HepG2 (cell line): ENCODE results near the gene RTCA. TPM values are rescaled to one million over a fixed set of nuclear protein-coding genes. Genes with fewer than 3 reads are reported as not detected.

Experiments used
- ATAC-seq: fragments of 200-7000 bp; cut with Tn5 transposase; 3 replicates; pipeline ENCODE4 v1.9.1; 2020; ENCODE audit warnings: mild to moderate bottlenecking, moderate library complexity
- BruUV-seq: library from RNA; stranded (reverse); fragments of 400-500 nt; replicated peaks from 2 replicates; lab custom pipeline; 2021; lab: Mats Ljungman, UMichigan
- CTCF ChIA-PET: fragments of 300-600 bp; formaldehyde crosslinking; extraction: SDS; loops from one replicate; lab custom pipeline; 2021; ENCODE audit warnings: low total read pairs, inconsistent platforms, low intra/inter-chr PET ratio; lab: Yijun Ruan, JAX
- POLR2A ChIA-PET: fragments of 350-600 bp; sonication (Branson Sonifier 250); formaldehyde crosslinking; loops from one replicate; lab custom pipeline; 2020; ENCODE audit warnings: antibody characterized with exemption, inconsistent platforms; lab: Yijun Ruan, JAX
- DNase-seq: peaks from one replicate; pipeline ENCODE4 v3.0.0-alpha.2; 2015; ENCODE audit warnings: low spot score
- FAIRE-seq: peaks from 3 replicates; lab custom pipeline; 2011; peaks lifted over from hg19 to GRCh38; lab: Jason Lieb, UNC
- H2AFZ ChIP-seq: one replicate; pipeline ENCODE4 v1.6.1; 2011; ENCODE audit warnings: low read length, inconsistent platforms
- H3K27ac ChIP-seq: fragments of 300-600 bp; 3 replicates; pipeline ENCODE4 v1.8.0; 2011; ENCODE audit warnings: mixed run types, mild to moderate bottlenecking, mixed read lengths, low read length, inconsistent platforms; ENCODE audit not compliant: insufficient read depth; ENCODE audit errors: extremely low read length
- H3K27me3 ChIP-seq, 2 experiments: fragments of 200-600 bp in 1 of 2; 2 replicates in 1 of 2; 3 replicates in 1 of 2; pipeline versions ENCODE4 v1.6.0 to v1.8.0; 2011; ENCODE audit warnings: low read length in 2 of 2, mild to moderate bottlenecking in 2 of 2, moderate library complexity in 2 of 2, inconsistent platforms in 1 of 2; ENCODE audit not compliant: insufficient read depth in 2 of 2, control insufficient read depth in 1 of 2
- H3K36me3 ChIP-seq, 2 experiments: fragments of 200-600 bp in 1 of 2; replicated peaks in 1 of 2; 2 replicates in 1 of 2; 3 replicates in 1 of 2; pipeline versions ENCODE4 v1.5.1 to v1.8.0; 2011; ENCODE audit warnings: low read length in 2 of 2, inconsistent platforms in 1 of 2; ENCODE audit not compliant: insufficient read depth in 2 of 2, control insufficient read depth in 1 of 2
- H3K4me1 ChIP-seq: 2 replicates; pipeline ENCODE4 v1.5.1; 2012; ENCODE audit warnings: low read length, inconsistent platforms; ENCODE audit not compliant: insufficient read depth
- H3K4me2 ChIP-seq: 2 replicates; pipeline ENCODE4 v1.6.0; 2011; ENCODE audit warnings: low read depth, low read length, inconsistent platforms
- H3K4me3 ChIP-seq, 3 experiments: fragments of 200-600 bp in 1 of 3; sonication (generic), shearing (Covaris generic) in 1 of 3; replicated peaks in 1 of 3; 2 replicates each; pipeline ENCODE4 v1.5.1; 2011 to 2016; ENCODE audit warnings: low read length in 3 of 3, inconsistent platforms in 2 of 3, low read depth in 2 of 3, mild to moderate bottlenecking in 2 of 3, control low read depth in 1 of 3, mixed read lengths in 1 of 3; ENCODE audit not compliant: insufficient read depth in 1 of 3
- H3K79me2 ChIP-seq: one replicate; pipeline ENCODE4 v1.6.1; 2011; ENCODE audit warnings: low read length, inconsistent platforms; ENCODE audit not compliant: insufficient read depth
- H3K9ac ChIP-seq: 2 replicates; pipeline ENCODE4 v1.6.0; 2011; ENCODE audit warnings: mild to moderate bottlenecking, low read depth, low read length, inconsistent platforms; ENCODE audit not compliant: insufficient read depth
- H3K9me3 ChIP-seq: 2 replicates; pipeline ENCODE4 v1.5.1; 2012; ENCODE audit warnings: mild to moderate bottlenecking, low read length
- H4K20me1 ChIP-seq: 2 replicates; pipeline ENCODE4 v1.6.0; 2011; ENCODE audit warnings: inconsistent platforms, mild to moderate bottlenecking, low read length, moderate library complexity; ENCODE audit not compliant: insufficient read depth
- CENPX ChIP-seq: sonication (generic); formaldehyde crosslinking; IDR thresholded peaks from 2 replicates; pipeline ENCODE4 v1.9.0; 2021; ENCODE audit warnings: mild to moderate bottlenecking, missing genetic modification reagents, moderate library complexity
- IRX3 ChIP-seq: sonication (generic); formaldehyde crosslinking; IDR thresholded peaks from 2 replicates; pipeline ENCODE4 v1.8.1; 2023; ENCODE audit warnings: mild to moderate bottlenecking, low read depth, missing genetic modification reagents, borderline replicate concordance
- NFIC ChIP-seq: IDR thresholded peaks from 2 replicates; pipeline ENCODE4 v1.6.1; 2012; ENCODE audit warnings: mild to moderate bottlenecking, low read length, inconsistent platforms
- ZNF121 ChIP-seq: sonication (generic); formaldehyde crosslinking; IDR thresholded peaks from 2 replicates; pipeline ENCODE4 v1.5.0; 2020; ENCODE audit warnings: mild to moderate bottlenecking, missing genetic modification reagents
- ZNF530 ChIP-seq: sonication (generic); formaldehyde crosslinking; IDR thresholded peaks from 2 replicates; pipeline ENCODE4 v1.5.0; 2020; ENCODE audit warnings: low read depth, mild to moderate bottlenecking, missing genetic modification reagents
- WGBS: methylation state at CpG from one replicate; pipeline ENCODE4 v1.1.6; 2017; ENCODE audit warnings: low lambda C conversion rate; 5-methylcytosine and 5-hydroxymethylcytosine counted together
- in situ Hi-C: cut with HindIII; loops from 2 replicates; pipeline ENCODE4 v1.10.0; 2017; ENCODE audit warnings: low pct_unique_long_range_greater_than_20kb; ENCODE audit not compliant: extremely low pct_ligation_motif_present
- intact Hi-C: fragments of 100-400 bp; cut with micrococcal nuclease; formaldehyde crosslinking; loops from one replicate; pipeline ENCODE4 v1.10.0; 2022; ENCODE audit not compliant: unreplicated experiment
- polyA plus RNA-seq, 8 experiments: library from polyadenylated mRNA; depleted of rRNA in 3 of 8; stranded (reverse) in 7 of 8; unstranded in 1 of 8; fragments of >200 nt; fragmentation: Illumina TruSeq in 4 of 8; extraction: Trizol in 4 of 8; gene quantifications; 2 replicates each; pipeline versions ENCODE4 v1.2.1 to v1.2.3, GENCODE V29; 2011 to 2016; ENCODE audit warnings: low read depth in 4 of 8, missing spikeins in 1 of 8, mixed read lengths in 1 of 8; ENCODE audit not compliant: insufficient read depth in 1 of 8
- total RNA-seq, 5 experiments: library from RNA; depleted of rRNA; stranded (reverse); fragments of >200 nt; fragmentation: Illumina TruSeq; extraction: Trizol; gene quantifications; 2 replicates each; pipeline ENCODE4 v1.2.3, GENCODE V29; 2016; ENCODE audit warnings: low read depth in 1 of 5

RTCA gene
- total and polyA plus RNA-seq, 2 of the 13 experiments (the other 11 are each of a cell fraction or from before 2014, with no cell fraction given) = 22.7 to 31.0 TPM

GRCh38 chr1:100250807-100251206 is 15.2 kb upstream of the RTCA start:
- no peak overlapping the region for H3K9ac ChIP-seq
- no peak for ATAC-seq
- intact Hi-C loops (loop anchor here (5.0 kb wide), 1 partner anchor 101 kb away; the partner anchor contains the start of gene CDC14A), in situ Hi-C loops (no loop called here)
- peak overlapping the region; percentile 96; the same call in 1 of the 2 replicates for H3K4me2 ChIP-seq
- H3K4me3 ChIP-seq = no peak overlapping the region
- H4K20me1 ChIP-seq = no peaks in the 10 kb centered on the region
- no peaks in the 10 kb centered on the region for H3K36me3 ChIP-seq
- peaks cover 37% of the 10 kb centered on the region for H3K4me1 ChIP-seq
- 5% methylated on average over 3 of the region's 3 CpGs for WGBS
- peaks cover 20% of the 10 kb centered on the region for H3K79me2 ChIP-seq
- POLR2A ChIA-PET = interaction anchor here (1.5 to 4.3 kb wide), 2 partner anchors 17 to 24 kb away, joined by 4 to 69 read pairs; partner anchors contain the start of gene RTCA
- peak; percentile 86 for TF ChIP-seq ZNF121
- no peak for TF ChIP-seq NFIC
- TF ChIP-seq ZNF530 (CRISPR knock-in tag) = no peak
- no peak for TF ChIP-seq CENPX (CRISPR knock-in tag)
- TF ChIP-seq, all 625 proteins: peak for 1
- no peak overlapping the region for H3K27ac ChIP-seq
- no peak for FAIRE-seq
- H3K9me3 ChIP-seq = no peaks in the 10 kb centered on the region
- no TSS peak for BruUV-seq
- H3K27me3 ChIP-seq = peaks cover 0 to 3% of the 10 kb centered on the region in 2 experiments; a peak in 1 of 5 replicates
- CTCF ChIA-PET = no interaction called here
- no peak overlapping the region for H2AFZ ChIP-seq
- DNase-seq = no peak

GRCh38 chr1:100252901-100253300 is 13.1 kb upstream of the RTCA start:
- ChIA-PET CTCF (no interaction called here), POLR2A (no interaction called here)
- Histone ChIP-seq H2AFZ (no peak overlapping the region), H3K9me3 (no peaks in the 10 kb centered on the region), H3K36me3 (no peaks in the 10 kb centered on the region), H3K27ac (no peak overlapping the region), H3K4me2 (no peak overlapping the region), H3K4me1 (peaks cover 37% of the 10 kb centered on the region), H4K20me1 (no peaks in the 10 kb centered on the region), H3K4me3 (peak overlapping the region in 1 of 3 experiments; percentile 20; a peak in 1 of 6 replicates), H3K9ac (no peak overlapping the region), H3K79me2 (peaks cover 14% of the 10 kb centered on the region), H3K27me3 (peaks cover 0 to 3% of the 10 kb centered on the region in 2 experiments; a peak in 1 of 5 replicates)
- TF ChIP-seq IRX3 (CRISPR knock-in tag) = no peak
- BruUV-seq = no TSS peak
- no peak for ATAC-seq
- FAIRE-seq = no peak
- WGBS = 54% methylated on average over 4 of the region's 4 CpGs
- in situ Hi-C loops (no loop called here), intact Hi-C loops (loop anchor here (2.0 to 5.0 kb wide), 2 partner anchors 14 to 99 kb away; partner anchors contain the start of genes CDC14A and RTCA)
- DNase-seq = no peak
